HG02610 (cell line): ENCODE measurements around the gene NCOA6.
A peak's percentile ranks its signal among the peaks of the same experiment; 100 is the strongest.

ENCODE experiments used
- ATAC-seq: cut with Tn5 transposase; IDR thresholded peaks from one replicate; pipeline ENCODE4 v1.9.1; 2021; ENCODE audit warnings: mild to moderate bottlenecking, moderate library complexity; ENCODE audit not compliant: unreplicated experiment

NCOA6 gene

DNA sequence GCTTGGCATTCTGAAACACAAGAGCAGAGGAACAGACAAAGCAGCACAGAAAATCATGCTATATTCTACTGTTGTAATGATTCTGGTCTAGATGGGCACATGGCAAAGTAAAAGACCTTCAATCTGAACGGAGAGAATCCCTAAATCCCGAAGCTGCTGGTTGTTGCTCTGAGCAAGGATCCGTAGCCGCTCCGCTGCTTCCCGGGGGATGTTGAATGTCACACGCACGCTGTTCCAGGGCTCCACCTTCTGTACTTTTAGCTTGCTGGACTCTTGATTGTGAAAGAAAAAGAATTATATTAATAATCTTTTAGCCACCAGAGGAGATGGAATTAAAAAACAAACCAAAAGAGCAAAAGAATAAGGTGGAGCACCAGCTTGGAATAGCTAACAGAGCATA lies 49.3 kb downstream of the NCOA6 start:
- ATAC-seq = no peak

DNA sequence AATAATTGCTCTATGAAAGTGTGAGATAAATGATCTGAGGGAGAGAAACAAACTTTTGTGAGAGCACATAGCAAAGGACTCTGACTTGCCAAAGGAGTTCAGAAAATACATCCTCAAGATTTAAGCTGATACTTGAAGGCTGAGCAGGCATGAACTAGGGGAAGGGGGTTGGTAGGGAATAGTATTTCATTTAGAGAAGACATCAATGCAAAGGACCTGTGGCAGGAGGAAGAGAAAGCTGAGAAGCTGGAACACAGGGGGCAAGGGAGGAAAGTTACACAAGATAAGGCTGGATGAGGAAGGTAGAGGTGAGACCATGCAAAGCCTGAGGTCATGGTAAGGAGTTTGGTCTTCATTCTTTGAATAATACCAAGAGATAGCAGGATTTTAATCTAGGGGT lies 50.6 kb downstream of the NCOA6 start:
- ATAC-seq = no peak

DNA sequence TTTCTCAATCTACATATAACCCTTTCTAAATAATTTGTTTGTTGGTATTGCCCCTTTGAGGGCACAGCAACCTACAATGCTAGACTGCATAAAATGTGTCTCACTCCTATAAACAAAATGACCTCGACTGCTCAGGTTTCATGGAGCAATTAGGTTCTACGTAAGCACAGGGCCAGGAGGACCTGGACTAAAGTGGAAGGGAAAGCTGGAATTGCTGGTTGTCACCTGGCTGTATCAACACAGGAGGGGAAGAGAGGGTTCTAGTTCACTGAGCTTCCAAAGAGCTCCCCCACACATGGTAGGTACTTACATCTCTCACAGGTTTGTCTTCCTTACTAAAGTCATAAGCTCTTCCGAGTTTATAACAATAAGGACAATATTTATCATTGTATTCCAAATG lies 51.0 kb downstream of the NCOA6 start:
- no peak for ATAC-seq

DNA sequence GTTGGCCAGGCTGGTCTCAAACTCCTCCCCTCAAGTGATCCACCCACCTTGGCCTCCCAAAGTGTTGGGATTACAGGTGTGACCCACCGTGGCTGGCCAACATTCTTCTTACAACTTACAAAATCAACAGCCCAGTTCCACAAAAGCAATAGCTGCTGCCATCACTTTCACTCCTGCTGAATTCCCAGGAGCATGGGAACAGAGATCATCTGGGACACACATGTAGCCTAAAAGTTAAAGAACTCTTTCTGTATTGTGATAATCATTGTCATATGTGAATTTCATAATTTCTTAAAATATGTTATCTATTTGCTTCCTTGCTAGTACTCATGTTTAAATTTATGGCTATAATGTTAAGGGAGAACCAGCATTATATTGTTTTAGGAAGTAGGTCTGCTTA lies 51.7 kb downstream of the NCOA6 start:
- ATAC-seq = no peak

DNA sequence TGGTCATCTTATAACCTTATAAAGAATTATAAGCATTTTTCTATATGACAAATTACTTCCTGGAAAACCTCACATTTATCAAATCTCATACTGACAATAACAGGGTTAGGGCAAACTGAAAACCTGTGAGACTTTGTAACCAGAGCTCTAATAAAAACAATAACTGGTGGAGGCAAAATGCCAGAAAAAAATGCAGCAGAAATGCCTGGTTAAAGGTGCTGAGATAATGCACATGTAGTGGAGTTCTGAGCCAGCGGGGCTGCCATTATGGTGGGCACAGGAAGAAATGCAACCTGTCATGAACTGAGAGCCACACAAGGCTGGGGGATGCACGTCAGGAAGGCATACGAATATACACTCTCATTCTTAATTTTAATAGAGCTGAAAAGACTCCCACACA lies 53.0 kb downstream of the NCOA6 start:
- no peak for ATAC-seq

DNA sequence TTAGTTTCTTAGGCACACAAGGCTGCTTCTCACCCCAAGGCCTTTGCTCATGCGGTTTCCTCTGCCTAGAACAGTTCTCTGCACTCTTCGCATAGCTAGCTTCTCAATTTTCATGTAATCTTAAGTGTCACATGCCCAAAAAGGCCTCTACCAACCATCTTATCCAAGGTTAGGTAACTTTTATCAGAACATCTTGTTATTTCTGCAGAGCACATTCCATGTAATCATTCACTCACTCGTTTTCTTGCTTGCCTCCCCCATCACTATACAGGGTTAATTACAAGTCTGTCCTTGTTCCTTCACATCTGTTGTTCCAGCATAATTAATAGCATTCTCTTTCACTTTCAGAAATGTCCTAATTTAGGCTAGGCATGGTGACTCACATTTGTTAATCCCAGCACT lies 53.8 kb downstream of the NCOA6 start:
- ATAC-seq = no peak

DNA sequence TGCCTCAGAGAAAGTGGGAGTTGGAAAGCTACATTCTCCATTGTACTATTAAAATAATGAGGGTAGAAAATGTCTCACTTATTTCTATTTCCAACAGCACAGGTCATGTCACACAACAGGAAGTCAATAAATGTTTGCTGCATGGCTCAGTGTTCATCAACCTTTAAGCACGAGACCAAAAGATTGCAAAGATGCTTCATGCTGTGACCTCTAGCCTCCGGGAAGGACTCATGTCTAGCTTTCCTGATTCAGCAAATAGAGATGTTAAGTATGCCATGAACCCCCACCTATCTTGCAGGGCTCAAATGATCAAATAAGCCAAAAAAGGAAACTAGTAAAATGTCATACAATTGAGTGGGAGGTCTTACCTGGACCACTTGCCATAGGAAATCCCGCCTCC lies 57.4 kb downstream of the NCOA6 start:
- no peak for ATAC-seq

DNA sequence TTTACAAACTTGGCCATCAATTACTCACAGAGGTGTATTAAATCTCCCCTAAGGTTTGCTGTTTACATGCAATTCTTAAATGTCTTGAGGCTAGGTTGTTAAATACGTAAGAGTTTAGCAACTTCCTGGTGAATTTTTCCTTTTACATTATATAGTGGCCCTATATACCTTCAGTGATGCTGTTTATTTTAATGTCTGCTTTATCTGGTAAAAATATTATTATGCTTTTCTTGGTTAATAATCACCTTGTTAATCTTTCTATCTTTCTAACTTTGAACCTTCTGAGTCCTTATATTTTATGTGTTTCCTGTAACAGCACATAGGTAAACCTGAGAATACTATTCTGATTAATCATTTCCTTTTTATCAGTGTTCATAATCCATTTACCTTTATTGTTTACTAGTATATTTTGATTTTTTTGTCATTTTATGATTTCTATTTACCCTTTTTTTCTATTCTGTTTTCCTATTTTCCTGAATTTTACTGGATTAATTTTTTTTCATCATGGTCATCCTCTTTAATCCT lies 63.4 kb downstream of the NCOA6 start:
- no peak for ATAC-seq

DNA sequence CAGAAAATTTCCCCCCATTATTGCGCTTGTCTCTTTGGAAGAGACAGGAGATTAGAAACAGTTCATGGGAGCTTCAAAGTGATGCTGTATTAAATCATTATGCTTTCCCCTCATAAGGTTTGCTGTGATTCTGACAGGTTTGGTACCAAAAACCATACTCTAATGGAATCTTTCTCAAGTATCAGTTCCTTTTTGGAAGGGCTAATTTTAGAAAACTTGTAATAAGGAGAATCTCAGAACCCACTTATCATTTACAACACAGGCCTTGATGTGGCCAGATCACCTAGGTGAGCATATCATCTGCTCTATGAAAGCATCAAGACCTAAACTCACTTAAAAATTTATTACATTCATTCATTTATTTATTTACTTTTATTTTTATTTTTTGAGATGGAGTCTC lies 70.1 kb downstream of the NCOA6 start:
- ATAC-seq = peak; percentile 65

DNA sequence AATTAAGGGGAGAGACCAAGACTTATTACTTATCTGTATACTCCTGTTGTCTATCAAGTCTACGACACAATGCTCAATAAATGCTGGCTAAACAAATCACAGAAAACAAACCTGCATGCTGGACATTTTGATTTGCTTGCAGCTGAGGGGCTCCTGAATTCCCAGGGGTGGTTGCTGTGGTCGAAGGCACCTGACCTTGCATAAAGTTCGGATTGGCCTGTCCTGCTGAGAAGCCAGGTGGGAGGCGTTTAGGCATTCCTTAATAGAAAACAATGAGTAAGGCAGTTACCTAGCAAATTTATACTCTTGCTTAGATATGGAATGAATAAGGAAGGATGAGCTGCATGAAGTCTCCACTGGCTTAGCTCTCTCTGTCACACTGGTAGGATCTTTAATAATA lies 70.8 kb downstream of the NCOA6 start:
- ATAC-seq = no peak

DNA sequence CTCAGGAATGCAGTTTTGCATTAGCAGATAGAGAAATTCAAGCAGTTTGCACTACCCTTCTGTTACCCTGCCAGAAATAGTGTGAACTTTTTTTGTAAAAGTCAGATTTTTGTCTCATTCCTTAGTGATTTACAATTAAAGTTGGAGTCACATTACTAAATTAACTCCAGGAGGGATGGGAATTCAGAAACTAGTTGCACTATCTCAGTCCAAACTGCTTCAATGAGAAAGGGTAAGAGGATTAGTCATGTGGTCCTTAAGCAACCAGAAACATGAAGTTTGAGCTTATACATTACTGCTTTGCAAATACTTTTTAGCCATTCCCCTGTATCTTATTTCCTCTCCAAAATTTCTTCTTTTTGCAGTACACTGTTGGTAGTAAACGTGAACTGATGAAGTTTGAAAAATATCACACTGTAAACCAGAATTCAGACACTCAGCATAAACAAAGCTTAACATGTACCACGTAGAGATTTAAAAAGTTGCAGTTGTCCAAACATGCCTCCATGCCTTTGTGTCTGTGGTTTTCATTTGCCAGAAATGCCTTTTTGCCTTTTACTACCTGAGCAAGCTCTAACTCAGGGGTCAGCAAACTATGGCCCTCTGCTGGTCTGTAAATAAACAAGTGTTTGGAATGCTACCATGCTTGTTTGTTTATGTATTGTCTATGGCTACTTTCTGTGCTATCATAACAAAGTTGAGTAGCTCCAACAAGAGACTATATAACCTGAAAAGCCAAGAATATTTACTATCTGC lies 71.6 kb downstream of the NCOA6 start:
- ATAC-seq = no peak

DNA sequence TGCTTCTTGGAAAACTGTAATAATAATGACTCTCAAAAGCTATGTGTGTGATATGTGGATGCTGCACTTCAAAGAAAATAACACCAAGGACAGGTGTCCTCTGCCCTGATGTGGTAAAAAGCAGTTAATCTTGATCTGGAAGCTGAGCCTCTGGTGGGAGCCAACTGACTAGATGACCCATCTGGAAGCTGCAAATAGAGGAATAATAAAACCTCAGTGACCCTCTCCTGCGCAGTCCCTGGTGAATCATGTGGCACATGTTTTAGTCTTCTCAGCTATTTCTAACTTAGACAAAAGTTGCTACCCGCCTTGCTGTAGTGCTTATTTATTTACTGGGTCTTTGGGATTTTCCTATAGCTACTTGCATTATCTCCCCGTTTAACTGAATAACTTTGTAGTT lies 74.0 kb downstream of the NCOA6 start:
- no peak for ATAC-seq

DNA sequence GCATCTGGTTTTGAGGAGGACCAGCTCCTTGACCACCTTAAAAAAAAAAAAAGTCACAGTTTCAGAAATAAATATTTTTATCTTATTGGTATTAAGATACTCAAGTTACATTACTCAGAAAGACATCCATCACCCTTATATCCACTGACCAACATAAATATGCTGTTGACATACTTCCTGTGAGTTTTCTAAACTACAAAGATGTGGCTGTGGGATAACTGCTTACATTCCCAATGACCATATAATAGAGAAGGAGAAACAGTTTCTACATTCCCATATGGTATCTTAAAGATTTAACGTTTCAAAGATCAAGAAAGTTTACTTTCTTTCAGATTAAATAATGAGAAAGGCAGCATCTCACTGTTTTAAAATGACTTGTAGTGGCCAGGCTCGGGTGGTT lies 75.0 kb downstream of the NCOA6 start:
- ATAC-seq = no peak

DNA sequence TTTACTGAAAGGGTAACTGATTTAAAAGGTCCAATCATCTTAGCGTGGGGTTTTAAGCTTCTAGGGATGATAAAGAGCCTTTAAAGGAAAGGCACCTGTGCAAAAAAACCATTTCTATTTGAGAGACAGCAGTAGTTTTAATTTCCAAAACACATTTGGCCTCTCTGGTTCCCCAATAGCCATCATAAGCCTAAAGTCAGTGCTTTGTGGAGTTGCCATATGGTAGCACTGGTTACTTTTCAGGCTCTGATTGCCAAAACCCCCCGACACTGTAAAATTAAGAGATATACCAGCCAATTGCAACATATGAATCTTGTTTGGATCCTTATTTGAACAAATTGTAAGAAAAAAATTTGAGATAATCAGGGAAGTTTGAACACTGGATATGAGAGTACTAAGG lies 76.7 kb downstream of the NCOA6 start:
- no peak for ATAC-seq

DNA sequence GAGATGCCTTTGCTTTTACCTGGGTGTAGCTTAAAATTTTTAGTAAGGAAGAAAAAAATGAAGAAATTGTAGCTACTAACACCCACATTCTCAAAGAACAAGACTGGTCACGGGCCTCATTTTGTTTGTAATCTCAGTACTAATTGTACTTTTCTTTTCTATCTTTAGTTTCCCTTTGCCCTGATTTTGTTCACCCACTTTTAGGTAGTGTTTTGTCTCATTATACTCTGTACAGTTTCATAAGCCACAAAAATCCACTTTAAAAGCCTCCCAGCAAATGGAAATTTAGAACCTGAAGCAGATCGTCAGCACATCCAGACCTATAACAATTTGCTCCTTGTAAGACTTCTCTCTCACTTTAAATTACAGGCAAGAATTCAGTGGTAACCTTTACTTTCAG lies 78.0 kb downstream of the NCOA6 start:
- ATAC-seq = no peak

DNA sequence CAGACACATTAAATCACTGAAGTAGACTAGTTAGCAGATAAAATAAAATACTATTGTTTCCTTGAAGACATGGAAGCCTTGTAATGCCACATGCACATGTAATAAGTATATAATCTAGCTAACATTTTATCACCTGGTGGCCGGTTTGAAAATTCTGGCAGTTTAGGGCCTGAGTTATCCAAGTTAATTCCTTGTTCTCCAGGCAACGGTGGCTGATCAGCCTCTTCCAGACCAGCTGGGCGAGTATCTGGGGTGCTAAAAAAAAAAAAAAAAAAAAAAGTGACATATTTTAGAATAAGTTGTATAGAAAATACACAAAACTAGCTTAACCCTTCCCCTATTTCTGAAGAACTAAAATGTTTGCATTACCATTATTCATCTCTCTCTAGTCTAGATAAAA lies 78.8 kb downstream of the NCOA6 start:
- no peak for ATAC-seq

DNA sequence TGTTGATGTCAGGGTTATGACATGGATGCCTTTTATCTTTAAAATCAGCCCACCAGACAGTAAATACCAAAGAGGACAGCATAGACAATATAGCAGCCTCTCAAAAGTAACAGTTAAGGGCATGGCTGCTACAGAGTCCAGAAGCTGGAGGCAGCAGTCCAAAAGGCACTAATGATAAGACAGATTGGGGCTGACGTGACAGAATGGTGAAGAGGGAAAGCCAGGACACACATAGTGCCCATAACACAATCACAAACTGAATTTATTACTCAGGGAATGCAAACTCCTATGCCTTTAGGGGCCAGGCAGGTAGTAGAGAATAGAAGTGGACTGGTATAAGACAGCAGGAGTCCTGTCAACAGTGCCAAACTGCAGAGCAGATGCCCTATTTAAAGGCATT lies 80.6 kb downstream of the NCOA6 start:
- no peak for ATAC-seq

DNA sequence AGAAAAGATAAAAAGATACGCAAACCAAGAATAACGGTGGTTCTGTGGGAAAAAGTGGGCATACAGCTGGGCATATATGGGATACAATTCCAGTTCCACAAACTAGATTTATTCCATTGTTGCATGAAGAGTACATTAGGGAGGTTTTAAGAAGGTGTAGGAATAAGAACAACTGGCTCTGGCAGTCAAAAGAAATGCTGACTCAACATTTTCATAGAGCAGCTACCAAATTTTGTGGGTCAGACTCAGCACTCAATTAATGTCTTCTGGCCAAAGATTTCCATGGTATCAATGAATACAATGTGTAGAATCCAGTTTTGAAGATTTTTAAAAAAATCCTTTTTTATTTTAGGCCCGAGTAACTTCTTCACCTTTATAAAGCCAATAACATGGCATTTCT lies 81.1 kb downstream of the NCOA6 start:
- ATAC-seq = no peak

DNA sequence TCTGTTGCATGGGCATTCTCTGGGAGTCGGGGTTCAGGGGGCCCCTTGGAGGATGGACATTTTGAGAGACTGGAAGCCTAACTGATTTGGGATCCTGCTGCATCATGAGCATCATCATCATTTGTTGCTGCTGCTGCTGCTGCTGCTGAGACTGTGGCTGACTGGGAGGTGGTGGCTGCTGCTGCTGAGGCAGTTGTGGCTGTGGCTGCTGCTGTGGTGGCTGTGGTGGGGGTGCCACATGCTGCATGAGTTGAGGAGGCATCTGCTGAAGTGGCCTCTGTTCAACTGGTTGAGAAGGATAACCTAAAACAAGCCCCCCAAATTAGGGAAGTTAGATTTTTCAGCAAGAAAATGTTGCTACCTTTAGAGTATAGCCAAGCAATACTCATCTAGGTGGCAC lies 82.4 kb downstream of the NCOA6 start:
- ATAC-seq = no peak

DNA sequence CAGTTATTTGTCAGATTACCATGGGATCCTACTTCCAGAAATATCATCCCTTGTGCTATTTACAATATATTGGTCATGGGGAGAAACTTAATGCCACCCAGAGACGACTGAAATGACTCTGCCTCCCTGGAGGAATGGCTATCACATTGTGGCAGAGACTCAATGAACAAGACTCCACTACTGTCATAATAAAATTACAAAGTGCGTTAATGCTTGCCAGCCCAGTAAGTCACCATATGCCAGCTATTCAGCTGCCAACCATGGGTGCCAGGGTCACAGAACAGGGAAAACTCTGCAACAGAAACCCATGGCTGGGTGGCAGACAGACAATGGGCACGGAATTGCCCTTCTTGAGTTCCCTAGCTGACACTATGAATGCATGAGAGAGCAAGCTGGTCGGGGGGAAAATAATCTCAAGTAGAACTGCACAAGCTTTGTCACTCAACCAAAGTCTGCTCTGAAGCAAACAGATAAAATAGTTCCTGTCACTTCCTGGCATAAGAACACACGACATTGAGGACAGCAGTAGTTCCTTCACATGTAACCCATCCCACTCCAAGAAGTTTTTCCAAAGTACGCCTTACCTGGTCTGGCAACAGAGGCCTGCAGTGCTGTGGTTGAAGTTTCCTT lies 89.2 kb downstream of the NCOA6 start:
- no peak for ATAC-seq

DNA sequence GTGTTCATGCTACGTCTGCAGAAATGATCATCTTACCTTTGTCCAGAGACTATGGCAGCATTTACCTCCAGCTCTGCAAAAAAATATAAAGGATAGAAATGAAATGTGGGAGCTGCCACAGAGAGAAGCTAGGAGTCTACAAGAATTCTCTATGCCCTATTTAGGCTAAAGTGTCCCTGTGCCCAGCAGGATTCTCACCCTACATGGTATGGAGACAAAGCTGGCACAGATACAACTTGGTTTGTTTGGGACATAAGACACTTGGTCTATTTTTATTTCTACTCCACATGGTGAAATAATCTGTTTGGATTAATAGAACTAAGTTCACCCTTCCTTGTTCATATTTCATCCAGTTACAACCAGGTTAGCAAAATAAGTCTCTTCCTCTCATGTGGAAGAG lies 92.9 kb downstream of the NCOA6 start:
- ATAC-seq = no peak

DNA sequence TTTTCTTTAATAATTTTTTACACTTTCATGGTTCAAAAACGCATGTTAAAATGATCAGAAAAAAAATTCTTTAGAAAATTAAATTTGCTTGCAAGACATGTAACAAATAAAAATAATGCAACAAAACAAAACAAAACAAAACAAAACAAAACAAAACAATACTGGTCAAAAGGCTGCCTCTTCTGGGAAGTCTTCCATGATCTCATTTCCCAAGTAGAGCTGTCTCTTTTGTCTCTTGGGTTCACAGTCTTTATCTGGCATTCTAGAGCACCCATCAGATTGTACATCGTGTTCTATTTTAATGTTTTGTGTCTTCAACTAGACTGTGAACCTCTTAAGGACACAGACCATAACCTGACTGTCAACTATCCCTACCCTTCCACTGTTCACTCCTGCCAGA lies 96.0 kb downstream of the NCOA6 start:
- ATAC-seq = no peak

DNA sequence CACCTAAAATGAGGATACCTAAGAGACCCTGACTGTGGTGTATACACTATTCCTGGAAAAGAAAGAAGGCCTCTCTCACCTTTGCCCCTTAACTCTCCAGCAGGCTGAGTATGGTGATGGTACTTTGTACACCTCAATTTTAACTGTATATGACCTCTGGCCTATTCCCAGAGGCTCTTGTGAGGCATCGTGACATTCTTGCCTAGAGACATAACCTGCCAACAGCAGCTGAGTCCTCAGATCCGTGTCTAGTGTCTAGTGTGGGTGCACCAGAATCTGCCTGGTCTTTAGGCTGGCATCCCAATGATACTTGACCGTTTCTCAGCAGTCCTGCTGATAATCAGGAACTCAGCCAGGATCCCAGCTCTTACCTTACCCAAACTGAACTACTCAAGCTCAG lies 101.3 kb downstream of the NCOA6 start:
- no peak for ATAC-seq
